SK-MEL-5 (cell line): ENCODE data around the gene F9. TPM values are rescaled to one million over a fixed set of nuclear protein-coding genes. Genes with fewer than 3 reads are reported as not detected.

Source experiments
- DNase-seq: peaks from one replicate; pipeline ENCODE4 v3.0.0-alpha.2; 2016; ENCODE audit warnings: low read depth, low spot score
- in situ Hi-C: cut with HindIII; loops from 2 replicates; pipeline ENCODE4 v1.10.0; 2016; ENCODE audit warnings: low sequenced_read_pairs, high pct_unique_total_duplicates, low pct_unique_long_range_greater_than_20kb
- total RNA-seq: library from RNA; depleted of rRNA; stranded (reverse); fragments of >200 nt; shearing (Covaris generic); gene quantifications from 2 replicates; pipeline ENCODE4 v1.2.3, GENCODE V29; 2014; rRNA removed

Gene F9
- total RNA-seq, 1 experiment from 2014 or later: not detected

DNA sequence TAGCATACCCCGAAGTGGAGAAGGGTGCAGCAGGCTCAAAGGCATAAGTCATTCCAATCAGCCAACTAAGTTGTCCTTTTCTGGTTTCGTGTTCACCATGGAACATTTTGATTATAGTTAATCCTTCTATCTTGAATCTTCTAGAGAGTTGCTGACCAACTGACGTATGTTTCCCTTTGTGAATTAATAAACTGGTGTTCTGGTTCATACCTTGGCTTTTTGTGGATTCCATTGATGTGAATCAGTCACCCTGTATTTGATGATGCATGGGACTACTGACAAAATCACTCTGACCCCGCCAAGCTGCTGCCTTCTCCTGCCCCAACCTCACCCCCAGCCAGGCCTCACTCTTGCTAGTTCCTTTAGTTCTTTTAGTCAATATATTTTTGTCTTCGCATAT is 32.7 kb downstream of the F9 start:
- DNase-seq: no peak
- in situ Hi-C loops: no loop called here

- DNase-seq: no peak
- in situ Hi-C loops: no loop called here
Observed at GRCh38 chrX:139566981-139567380, 36.4 kb downstream of the F9 start.

DNA sequence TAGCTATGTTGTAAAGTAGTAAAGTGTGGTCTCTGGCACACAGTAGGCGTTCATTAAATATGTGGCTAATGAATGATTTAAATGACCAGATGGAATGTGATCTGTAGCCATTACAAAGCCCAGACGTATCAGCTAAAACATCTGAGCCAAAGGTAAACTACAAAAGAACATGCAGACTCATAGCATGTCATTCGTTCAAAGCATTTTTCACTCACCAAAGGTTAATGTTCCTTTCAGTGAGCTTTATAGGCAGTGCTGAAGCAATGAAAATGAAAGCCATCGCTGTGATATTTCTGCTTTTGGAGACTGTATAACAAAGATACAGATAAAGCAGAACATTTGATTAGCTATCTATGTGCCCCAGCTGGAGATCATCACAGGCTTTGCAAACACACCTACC is 50.5 kb downstream of the F9 start:
- no peak for DNase-seq
- in situ Hi-C loops: no loop called here

DNA sequence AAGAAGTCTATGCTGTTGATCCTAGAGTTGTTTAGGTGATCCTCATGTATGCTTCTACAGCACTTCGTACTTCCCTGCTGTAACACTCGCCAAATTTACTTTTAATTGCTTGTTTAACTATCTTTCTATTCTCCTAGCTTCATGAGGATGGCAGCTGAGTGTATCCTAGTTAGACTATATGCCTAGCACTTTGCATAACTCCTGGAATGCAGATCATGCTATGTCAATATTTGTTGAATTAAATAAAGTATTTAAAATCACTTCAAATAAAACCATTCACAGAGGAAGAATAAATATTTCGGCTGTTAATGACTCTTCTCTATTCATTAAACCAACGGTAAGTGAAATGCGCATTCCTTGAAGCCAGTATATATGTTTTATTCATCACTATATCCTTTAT is 55.1 kb downstream of the F9 start:
- no peak for DNase-seq
- in situ Hi-C loops: no loop called here

DNA sequence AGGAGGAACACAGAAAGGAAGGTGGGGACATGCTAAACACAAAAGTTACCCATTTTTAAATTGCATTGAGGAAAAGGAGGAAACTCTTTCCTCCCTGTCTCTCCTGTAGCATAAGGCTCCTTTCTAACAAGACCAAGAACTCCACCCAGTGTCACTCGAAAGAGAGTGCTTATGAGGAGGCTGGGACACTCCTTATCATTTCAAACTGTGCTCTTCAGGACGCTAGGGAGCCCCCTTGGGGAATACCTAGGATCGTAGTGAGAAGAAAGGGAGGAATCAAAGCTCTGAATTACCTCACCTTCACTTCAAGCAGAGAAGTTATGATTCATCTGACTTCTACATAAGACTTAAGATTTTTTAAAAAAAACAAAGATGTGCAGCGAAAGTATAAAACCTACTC is 65.5 kb downstream of the F9 start:
- no peak for DNase-seq
- in situ Hi-C loops: no loop called here

DNA sequence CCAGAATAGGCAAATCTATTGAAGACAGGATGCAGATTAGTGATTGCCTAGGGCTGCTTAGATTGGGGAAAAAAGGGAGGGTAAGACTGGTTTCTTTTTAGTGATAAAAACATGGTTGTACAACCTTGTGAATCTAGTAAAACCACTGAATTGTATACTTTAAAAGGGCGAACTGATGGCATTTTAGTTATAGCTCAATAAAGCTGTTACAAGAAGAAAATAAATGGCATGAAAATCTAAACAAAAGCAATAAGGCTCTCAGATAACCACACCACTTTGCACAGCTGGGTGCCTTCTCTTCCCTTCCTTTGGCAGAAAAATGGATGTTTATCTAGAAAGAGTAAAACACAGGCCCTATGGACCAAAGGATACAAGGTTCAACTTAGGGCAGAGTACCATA is 69.6 kb downstream of the F9 start:
- DNase-seq: no peak
- in situ Hi-C loops: no loop called here

Other genes starting within 250 kb of the F9 start
- 1.7 TPM in 2 replicates for gene MCF2, start 177.4 kb downstream of the F9 start, total RNA-seq